HG03575 (cell line): ENCODE measurements around the gene TBC1D5.
"Not testable (repeated sequence)": the region's sequence is repeated elsewhere in the genome, so short reads cannot be mapped to it uniquely, and the experiment has no call there.

ENCODE experiments used
- ATAC-seq: cut with Tn5 transposase; IDR thresholded peaks from one replicate; pipeline ENCODE4 v1.9.1; 2021; ENCODE audit not compliant: unreplicated experiment, insufficient number of reproducible peaks, low FRiP score; ENCODE audit errors: extremely low read depth

TBC1D5 gene

DNA sequence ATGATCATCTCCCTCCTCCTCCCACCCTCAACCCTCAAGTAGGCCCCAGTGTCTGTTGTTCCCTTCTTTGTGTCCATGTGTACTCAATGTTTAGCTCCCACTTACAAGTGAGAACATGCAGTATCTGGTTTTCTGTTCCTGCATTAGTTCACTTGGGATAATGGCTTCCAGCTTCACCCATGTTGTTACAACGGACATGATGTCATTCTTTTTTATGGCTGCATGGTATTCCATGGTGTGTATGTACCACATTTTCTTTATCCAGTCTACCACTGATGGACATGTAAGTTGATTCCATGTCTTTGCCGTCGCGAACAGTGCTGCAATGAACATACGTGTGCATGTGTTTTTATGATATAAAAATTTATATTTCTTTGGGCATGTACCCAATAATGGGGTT lies 16.6 kb downstream of the TBC1D5 start:
- not testable (repeated sequence) for ATAC-seq

DNA sequence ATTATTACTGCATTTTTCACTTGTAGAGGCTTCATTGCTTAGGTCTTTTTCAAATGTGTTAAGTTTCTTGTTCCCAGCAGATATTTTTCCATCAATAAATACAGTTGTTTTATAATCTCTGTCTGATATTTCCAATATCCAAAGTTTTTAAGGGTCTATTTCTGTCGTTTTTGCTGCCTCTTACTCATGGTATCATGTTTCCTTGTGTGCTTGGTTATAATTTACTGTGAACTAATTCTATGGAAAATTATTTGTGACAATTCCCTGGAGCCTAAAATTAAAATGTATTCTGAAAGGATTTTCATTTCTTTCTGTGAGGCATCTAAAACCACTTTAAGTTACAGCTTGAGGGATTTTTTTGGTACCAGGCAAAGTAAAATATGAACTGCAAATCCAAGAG lies 17.5 kb downstream of the TBC1D5 start:
- ATAC-seq, result no peak

DNA sequence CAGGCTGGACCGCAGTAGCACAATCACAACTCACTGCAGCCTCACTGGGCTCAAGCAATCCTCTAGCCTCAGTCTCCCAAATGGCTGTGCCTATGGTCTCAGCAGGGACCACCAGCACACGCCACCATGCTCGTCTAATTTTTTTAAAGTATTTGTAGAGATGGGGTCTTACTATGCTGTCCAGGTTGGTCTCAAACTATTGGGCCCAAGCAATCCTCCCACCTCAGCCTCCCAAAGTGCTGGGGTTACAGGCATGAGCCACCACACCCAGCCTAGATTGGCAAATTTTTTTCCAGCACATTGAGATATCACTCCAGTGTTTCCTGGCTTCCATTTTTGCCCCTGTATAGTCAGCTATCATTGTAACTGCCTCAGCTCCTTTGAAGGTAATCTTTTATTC lies 18.3 kb downstream of the TBC1D5 start:
- ATAC-seq, result no peak

- ATAC-seq, result no peak
Observed at GRCh38 chr3:17717411-17717810, 25.0 kb downstream of the TBC1D5 start.

GRCh38 chr3:17714473-17714872 lies 28.0 kb downstream of the TBC1D5 start:
- ATAC-seq, result no peak

GRCh38 chr3:17709236-17709810 lies 33.1 kb downstream of the TBC1D5 start:
- ATAC-seq, result no peak

GRCh38 chr3:17707813-17708543 lies 34.5 kb downstream of the TBC1D5 start:
- no peak for ATAC-seq

DNA sequence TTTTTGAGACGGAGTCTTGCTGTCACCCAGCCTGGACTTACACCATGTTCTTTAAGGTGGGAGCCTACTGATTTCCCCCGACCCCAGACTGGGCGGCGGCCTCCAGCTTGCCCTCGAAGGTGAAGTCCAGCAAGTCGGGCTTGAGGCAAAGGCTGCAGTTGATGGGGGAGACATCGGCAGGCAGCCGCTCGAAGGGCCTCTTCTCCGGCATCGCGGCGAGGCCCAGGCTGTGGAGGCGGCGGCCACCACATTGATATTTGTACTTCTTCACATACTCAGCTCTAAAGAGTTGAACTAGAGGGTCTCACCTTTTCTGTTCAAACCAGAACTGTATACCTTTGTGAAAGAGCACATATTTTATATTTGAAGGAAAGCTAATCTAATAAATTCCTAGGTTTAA lies 36.4 kb downstream of the TBC1D5 start:
- ATAC-seq, result not testable (repeated sequence)

DNA sequence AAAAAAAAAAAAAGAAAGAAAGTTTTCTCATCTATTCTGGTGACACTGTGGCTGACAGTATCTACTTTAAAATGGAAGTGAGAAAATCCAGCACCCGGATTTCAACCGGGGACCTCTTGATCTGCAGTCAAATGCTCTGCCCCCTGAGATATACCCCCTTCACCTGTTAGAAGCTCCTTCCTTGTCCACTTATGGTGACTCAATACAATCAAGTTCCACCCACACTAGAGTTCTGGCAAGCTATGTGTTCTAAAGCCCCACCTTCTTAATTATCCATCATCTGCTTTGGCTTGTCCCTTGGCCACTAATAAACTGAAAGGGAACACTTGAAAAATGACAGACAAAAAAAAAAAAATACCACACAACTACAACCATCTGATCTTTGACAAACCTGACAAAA lies 42.6 kb downstream of the TBC1D5 start:
- ATAC-seq, result not testable (repeated sequence)

GRCh38 chr3:17695665-17696064 lies 46.8 kb downstream of the TBC1D5 start:
- not testable (repeated sequence) for ATAC-seq

- ATAC-seq, result not testable (repeated sequence)
Observed at GRCh38 chr3:17693670-17693999, 48.8 kb downstream of the TBC1D5 start.

DNA sequence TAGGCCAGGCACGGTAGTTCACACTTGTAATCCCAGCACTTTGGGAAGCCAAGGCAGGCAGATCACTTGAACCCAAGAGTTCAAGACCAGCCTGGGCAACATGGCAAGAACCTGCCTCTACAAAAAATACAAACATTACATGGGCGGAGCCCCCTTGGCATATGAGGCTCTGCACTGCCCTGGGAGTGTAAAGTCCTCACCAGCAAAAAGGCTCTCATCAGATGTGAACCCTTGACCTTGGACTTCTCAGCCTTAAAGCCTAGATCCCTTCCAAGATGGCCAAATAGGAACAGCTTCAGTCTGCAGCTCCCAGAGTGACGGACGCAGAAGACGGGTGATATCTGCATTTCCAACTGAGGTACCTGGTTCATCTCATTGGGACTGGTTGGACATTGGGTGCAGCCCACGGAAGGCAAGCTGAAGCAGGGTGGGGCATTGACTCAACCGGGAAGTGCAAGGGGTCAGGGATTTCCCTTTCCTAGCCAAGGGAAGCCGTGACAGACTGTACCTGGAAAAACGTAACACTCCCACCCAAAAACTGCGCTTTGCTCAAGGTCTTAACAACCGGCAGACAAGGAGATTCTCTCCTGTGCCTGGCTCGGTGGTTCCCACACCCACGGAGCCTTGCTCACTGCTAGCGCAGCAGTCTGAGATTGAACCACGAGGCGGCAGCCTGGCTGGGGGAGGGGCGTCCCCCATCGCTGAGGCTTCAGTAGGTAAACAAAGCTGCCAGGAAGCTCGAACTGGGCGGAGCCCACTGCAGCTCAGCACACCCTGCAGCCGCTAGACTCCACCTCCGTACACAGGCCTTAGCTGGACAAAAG lies 49.4 kb downstream of the TBC1D5 start:
- not testable (repeated sequence) for ATAC-seq

GRCh38 chr3:17687566-17687965 lies 54.9 kb downstream of the TBC1D5 start:
- ATAC-seq, result no peak

DNA sequence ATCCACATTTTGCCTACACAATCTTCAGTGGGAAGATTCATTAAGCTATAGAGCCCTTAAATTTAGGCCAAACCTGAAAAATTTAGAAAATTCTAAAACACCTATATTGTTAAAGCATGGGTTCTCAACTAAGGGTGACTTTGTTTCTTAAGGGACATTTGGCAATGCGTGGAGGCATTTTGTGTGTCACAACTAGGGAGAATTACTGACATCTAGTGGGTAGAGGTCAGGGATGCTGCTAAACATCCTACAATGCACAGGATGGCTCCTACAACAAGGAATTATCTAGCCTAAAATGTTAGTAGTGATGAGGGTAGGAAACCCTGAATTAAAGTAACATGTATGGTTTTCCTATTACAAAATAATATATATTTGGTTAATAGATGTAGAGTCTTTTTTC lies 55.8 kb downstream of the TBC1D5 start:
- no peak for ATAC-seq

GRCh38 chr3:17683542-17684207 lies 58.8 kb downstream of the TBC1D5 start:
- ATAC-seq, result no peak

DNA sequence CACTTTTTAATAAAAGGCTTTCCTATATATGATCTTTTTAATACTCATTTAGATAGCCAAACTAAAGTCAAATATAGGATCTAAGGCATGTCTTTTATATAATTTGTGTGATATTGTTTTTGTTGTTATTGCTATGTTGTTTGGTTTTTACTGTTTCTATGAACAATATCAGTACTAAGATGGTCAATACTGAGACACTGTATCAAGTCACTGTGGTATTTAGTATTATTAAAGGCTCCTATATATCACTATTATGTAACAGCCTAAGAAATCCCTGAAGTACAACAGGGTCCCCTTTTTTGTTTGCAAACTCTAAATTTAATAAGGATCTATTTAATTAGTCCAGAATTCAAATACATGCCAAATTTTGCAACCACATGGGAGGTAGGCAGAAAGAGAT lies 61.9 kb downstream of the TBC1D5 start:
- no peak for ATAC-seq

DNA sequence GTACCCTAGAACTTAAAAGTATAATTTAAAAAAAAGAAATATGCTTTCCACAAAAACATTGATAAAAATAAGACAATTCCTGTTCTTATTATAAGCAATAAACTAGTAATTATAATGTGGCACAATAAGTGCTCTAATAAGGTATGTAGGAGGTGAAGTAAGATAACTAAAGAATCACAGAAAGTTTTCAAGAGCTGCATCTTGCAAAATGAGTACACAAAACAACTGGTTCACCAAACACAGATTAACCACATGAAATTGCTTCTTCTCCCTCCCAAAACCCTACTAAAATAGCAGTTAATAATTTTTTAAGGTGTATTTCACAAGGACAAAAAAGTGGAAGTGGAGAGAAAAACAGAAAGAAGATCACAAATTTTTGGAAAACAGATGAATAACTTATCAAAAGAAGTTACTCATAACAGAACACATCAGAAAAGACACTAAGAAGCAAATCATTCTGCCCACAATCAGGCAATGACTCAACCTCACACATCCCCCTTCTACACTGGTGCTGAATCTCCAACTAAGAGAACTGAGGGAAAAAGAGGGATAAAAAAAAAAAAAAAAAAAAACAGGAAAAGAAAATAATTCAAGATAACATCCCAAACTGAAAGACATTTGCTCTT lies 64.2 kb downstream of the TBC1D5 start:
- no peak for ATAC-seq

DNA sequence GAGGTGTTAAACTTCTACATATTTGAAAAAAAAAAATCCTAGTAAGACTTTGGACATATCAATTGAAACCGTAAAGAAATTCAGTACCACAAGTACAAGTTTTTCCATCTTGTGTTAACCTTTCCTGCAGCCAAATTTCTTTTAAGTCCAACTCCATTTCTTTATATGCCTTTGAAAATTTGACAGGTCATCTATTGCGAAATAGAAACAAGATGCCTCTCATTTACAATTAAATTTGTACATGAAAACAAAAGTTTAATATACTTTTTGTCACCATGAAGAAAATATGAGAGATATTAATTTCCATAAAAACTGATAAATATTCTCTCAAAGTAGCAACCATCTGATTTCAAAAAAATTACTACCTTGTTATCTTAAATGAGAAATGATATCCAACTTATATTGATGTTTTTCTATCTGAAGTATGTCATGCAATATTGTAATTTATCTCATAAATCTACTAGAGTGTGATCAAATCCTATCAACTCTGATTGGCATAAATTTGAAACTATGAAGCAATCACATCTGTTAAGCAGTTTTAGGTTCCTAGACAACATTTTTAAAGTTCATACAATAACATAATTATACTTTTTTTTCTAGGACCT lies 68.2 kb downstream of the TBC1D5 start:
- ATAC-seq, result no peak

DNA sequence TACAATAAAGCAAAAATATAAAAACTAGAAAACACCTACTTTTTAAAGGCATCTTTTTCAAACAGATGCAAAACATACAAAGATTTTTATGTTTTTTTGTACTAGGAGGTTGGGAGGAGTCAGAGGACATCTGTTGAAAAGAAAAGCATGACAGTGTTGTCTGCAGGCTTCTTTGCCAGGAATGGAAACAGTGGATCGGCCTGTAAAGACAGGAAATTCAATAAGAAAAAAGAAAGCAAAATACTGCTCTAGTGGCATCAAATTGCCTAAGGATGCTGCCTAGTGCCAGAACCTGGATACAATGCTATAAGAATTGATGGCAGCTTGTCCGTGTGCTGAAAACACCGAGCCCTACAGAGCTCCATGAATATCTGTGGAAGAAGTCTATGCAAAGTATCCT lies 69.9 kb downstream of the TBC1D5 start:
- ATAC-seq, result no peak
